ENCODE results near the gene MAPRE3.

MAPRE3 gene

DNA sequence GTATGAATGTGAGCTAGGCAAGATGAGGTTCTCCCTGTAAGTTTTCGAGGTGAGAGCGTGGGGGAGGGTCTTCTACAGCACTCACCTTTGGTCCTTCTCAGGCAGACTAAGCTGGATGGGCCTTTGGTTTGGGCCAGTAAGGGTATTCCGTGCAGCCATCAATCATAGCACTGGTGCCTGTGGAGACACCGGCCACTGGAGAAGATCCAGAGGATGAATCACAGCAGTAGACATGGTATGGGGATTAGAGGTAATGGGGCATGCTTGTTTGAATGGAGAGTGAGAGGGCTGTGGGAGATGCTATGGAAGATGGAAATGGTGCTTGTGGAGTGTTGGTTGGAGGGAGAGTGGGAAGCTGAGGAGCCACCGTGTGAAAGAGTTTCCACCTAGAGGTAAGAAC lies 16.1 kb downstream of the MAPRE3 start:
- no peak for DNase-seq

DNA sequence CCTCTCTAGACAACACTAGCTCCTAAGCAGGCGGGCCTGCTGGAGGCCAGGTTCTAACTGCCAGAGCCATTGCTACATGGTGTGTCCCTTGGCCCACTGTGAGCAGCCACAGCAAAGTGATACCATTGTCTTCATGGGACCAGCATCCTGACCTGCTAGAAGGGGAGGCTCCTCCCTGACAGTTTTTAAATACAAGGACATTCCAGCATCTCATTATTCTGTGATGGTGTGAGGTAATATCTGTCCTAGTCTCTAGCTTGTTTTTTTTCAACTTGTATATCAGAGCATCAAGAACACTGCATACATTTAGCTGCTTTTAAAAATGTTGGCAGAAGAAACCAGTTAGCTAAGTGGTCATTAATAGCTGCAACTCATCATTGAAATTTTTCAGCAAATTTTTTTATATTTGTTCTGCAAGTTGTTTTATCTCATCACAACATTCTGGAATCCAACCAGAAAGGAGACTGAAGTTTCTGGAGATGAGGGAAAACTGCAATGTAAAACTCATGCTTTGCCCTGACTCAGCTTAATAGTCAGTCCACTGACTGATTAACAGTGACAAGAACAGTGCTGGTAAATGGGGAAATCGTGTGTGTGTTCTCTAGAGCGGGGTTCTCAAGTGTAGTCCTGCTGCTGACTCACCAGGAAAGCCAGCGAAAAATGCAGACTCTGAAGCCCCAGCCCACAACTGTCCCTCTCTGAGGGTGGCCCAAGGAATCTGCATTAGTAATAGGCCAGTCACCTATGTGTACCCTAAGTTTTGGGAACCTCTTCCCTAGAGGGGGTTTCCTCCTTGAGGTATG lies 17.8 kb downstream of the MAPRE3 start:
- no peak for DNase-seq

DNA sequence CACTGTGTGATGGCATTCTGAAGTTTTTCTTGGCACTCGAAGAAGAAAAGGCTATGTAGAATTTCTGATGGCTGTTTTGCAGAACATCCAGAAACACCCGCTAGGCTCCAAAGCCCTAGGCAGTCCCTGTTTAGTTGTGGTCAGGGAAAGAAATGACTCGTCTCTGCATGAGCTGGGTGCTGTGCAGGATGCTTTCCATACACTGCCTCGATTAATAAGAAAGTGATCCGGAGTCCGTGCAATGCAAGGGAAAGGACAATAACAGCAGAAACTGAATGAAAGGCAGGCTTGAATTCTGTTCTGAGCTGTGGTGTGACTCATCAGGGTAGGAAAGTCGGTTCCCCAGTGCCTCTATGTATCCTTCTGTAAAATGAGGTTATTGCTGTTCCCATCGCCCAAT lies 18.7 kb downstream of the MAPRE3 start:
- no peak for DNase-seq

DNA sequence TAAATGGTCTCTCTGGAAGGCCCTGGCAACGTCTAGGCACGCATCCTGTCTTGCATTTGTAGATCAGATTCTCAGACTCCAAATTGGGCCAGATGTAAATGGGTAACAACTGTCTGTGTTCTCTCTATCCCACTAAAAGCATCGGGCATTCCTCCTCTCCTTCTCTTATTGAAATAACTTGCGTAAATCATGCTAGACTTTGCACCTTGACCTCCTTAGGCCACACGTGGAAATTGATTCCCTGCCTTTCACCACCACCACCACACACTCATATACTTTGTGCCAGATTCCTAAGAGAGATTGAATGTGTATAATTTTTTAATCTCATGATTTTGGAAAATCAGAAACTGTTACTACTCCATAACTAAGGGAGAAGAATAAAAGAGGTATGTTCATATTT lies 21.3 kb downstream of the MAPRE3 start:
- DNase-seq = no peak

DNA sequence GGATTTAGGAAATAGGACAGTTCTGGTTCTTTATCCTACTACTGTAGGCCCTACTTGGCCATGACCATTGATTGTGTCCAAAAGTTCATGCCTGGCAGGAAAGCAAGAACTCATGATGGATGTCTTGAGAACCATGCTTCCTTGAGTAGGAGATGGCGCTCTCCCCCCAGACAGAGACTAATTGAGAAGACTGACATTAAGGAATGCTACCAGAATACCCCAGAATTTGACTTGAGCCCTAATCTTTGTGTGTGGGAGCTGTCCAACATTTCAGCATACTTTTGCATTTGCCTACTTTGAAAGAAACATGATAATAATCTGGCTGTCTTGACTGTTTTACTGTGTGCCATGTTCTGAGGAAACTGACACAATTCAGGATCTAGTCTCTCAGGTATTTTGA lies 23.3 kb downstream of the MAPRE3 start:
- no peak for DNase-seq

DNA sequence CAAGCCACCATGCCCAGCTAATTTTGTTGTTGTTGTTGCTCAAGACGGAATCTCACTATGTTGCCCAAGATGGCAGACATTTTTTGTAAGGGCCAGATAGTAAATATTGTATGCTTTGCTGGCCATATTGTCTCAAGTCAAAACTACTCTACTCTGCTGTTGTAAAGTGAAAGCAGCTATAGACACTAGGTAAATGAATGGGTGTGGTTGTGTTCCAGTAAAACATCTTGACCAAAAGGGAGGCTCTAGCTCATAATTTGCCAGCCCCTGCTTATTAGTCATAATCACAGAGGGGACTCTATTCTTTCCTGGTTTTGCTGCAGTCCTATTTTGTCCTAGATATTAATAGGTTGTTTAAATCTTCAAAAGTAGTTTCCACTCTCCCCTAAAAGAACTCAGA lies 24.5 kb downstream of the MAPRE3 start:
- DNase-seq = no peak

DNA sequence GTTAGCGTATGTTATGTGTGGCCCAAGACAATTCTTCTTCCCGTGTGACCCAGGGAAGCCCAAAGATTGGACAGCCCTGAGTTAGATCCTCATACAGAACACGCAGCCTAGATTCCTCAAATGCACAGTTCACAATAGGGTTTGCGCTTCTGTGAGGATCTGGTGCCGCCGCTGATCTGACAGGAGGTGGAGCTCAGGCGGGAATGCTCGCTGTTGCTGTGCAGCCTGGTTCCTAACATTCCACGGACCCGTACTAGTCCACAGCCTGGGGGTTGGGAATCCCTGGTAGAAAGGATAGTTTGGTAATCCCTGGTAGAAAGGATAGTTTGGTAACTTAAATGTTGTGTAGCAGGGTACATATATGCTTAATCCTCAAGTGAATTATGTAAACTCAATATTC lies 27.0 kb downstream of the MAPRE3 start:
- no peak for DNase-seq

DNA sequence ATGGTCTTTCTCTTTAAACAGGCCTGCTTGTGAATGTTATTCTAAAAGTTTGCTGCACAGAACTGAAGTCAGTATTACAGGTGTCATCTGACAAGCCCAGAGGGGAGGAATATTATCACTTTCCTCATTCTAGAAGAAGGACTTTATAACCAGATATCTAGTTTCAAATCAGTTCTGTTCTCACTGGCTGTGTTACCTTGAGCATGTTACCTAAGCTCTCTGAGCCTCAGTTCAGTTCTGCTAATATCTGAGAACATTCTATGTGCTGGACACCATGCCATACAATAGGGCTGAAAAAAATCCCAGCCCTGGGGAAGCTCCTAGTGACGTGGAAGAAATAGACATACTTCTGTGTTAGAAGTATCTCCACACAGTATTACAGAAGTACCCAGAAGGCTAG lies 27.9 kb downstream of the MAPRE3 start:
- no peak for DNase-seq

DNA sequence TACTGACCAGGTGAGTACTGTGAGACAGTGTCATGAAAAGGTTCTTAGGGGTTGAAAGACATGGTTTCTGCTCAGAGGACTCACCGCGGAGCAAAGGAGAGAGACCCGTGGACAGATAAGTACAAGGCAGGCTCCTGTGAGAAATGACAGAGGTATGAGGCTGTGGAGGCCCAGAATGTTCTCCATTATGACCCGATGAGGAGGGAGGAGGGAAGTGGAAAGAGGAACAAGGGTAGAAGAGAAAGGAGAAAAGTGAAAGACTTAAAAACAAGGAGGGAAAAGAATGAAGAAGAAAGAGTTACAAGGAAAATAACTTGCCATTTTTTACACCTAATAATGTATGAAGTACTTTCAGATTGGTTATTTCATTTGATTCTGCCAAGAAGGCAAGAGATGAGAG lies 29.8 kb downstream of the MAPRE3 start:
- DNase-seq = no peak

DNA sequence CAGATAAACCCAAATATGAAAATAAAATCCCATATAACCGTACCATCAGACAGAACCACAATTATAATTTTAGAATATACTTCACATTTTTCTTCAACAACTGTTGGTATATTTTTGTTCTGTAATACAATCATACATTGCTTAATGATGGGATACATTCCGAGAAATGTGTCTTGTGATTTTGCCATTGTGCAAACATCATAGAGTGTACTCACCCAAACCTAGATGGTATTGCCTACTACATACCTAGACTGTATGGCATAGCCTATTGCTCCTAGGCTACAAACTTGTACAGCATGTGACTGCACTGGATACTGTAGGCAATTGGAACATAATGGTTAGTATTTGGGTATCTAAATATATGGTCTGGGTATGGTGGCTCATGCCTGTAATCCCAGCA lies 30.6 kb downstream of the MAPRE3 start:
- DNase-seq = no peak

DNA sequence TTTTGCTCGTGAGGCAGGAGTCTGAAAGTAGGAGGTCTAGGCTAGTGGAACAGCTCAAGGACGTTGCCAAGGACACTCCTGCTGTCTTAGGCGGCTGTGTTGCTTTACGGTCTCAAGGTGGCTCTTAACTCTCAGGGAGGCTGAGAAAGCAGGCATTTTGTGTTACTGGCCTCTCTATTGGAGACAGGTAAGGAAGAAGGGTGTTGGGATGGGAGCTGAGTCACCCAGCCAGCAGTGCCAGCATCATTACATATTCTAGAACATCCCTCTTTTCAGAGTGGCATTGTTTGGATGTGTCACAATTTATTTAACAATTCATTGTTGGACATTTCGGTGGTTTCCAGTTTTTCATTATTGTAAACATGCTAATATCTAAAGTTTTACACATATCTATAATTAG lies 31.5 kb downstream of the MAPRE3 start:
- DNase-seq = no peak

DNA sequence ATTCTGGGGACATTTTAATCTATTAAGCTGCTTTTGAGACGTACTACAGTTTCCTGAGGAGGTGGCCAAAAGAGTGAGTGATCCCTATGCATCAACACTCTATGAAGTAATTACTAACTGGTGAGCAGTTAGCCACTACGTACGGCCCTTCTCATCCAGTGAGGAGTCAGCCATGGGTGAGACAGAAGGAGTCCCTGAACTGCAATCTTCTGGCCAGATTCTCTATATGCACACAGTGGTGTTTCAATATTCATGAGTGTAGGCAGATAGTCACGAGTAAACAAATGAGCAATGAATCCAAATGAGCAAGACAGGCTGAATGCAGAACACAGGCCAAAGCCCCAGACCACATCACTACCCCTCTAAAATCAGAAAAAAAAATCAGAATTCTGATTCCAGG lies 32.6 kb downstream of the MAPRE3 start:
- no peak for DNase-seq

DNA sequence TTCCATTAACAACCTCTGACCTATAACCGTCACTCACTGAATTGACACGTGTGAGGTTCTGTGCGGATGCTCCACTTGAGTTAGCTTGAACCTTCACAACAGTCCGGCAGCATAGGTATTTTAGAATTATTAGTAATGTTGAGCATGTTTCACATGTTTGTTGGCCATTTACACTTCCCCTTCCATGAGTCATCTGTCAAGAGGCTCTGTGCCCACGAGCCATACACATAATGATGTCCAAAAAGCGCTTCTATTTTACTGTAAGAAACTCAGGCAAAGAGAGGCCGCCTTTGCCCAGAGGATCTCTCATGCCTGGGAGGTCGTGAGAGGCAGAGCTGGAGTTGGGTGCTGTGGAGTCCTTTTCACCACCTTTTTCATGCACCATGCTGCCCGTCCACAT lies 33.4 kb downstream of the MAPRE3 start:
- DNase-seq = no peak

DNA sequence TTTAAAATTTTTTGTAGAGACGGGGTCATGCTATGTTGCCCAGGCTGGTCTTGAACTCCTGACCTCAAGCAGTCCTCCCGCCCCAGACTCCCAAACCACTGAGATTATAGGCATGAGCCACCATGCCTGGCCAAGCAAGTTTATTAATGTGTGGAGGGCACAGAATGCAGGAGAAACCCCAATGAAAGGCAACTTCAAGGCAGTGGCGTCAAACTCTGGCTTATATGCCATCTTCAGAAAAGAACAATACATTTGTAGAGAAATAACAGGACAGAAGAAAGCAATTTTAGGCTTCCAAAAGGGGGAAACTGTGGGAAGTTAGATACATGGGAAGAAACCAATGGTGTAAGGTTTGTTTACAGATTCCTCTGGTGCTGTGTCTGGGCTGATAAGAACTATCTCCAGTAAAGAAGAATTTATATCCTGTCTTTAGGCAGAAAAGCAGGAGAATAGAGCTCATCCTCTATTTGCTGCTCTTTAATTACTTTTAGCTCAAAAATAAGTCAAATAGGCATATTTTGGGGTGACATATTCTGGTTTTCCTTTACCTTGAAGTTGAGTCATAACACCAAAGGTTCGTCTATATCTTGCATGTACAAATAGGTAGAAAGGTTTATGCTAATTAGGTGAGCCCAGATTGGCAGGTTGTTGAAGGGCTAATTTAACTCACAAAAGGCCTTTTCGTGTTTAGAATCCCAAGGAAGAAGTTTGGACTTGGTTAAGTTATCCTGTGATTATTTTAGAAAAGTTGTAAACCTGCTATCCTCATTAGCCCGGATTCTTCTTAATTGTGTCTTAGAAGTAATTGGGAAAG lies 36.4 kb downstream of the MAPRE3 start:
- no peak for DNase-seq

DNA sequence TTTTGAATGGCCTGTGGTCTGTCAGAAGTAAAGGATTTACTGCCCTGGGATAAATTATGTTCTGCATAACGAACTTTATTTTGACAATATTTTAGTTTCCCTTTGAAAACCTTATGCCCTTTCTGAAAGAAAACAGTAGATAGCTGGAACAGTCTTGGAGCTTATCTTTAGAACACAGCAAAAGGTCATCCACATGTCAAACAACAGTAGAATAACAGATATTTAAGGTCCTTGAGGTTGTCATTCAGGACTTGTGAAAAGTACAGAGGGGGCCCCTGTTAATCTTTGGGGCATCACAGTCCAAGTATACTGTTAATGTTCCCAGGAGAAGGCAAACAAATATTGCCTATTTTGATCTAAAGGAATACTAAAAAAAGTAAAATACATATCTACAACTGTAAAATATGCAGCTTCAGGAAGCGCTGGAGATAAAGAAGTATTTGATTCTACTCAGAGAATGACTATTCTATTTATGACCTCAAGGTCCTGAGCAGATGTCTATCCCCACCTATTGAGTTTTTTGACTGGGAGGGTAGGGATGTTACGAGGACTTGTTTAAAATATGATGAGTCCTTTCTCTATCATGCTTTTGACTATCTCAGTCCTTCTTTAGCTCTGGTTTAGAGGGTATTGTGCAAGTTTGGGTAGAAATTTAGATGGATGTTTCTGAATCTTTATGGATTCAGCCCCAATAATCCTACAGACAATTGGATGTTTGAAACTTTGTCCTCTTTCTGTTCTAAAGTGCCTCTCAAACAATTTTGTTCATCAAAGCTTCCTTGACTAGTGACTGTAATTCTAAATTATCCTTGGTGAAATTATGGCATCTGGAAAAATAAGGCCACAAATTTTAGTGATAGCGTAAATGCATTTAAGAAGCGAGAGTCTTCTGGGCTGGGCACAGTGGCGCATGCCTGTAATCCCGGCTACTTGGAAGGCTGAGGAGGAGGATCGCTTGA lies 37.3 kb downstream of the MAPRE3 start:
- no peak for DNase-seq

DNA sequence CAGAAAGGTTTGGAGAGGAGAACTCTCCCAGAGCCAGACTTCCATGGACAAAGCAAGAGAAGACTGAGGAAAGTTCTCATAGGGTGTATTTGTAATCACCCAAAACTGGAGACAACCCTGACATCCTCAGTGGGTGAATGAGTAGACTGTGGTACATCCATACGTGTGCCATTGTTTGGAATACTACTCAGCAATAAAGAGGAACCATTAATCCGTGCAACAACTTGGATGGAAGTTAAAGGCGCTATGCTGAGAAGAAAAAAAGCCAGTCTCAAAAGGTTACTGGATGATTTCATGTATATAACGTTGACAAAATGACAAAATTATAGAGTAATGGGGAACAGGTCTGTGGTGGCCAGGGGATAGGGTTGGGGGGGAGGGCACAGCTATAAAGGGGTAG lies 38.2 kb downstream of the MAPRE3 start:
- no peak for DNase-seq

DNA sequence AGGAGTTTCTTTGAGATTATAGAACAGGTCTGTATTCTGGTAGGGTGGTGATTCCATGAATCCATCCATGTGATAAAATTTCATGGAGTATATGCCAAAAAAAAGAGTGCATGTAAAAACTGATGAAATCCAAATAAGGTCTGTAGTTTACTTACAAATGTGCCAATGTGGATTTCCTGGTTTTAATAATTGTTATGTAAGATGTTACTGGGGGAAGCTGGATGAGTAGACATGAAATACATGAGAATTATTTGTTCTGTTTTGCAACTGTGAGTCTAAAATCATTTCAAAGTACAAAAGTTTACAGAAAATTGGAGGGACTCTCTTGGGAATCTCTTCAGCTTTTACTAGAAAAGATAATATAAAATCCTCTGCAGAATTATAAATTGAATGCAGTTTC lies 38.6 kb downstream of the MAPRE3 start:
- DNase-seq = no peak

DNA sequence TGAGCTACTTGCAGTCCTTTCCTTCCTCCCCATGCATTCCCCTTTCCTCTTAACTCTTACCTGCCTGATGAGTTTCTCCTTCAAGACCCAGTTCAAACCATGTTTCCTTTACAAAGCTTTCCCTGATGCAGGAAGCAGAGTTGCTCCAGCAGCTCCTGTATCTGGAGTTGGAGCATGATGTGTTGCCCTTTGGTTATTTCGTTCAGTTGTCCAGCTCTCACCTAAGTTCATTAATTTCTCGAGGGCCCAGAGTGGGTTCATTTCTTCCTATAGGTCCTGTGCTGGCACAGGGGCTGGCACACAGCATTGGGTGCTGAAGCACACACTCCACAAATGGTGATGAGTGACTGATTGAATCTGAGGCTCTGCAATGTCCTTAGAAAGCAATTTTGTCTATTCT lies 39.3 kb downstream of the MAPRE3 start:
- no peak for DNase-seq

DNA sequence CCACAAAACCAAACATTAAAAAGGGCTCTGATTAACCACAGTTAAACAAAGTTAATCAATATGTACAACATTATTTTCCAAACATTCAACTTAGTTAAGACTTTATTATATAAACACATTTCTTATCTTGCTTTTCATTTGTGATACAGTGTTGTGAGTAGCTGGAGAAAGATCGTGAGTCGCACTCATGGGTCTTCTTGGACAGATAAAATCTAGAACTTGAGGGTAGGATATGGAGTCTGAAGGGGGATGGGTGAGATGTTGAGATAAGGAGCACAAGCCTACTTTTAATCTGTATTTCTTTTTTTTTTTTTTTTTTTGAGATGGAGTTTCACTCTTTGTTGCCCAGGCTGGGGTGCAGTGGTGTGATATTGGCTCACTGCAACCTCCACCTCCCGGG lies 39.7 kb downstream of the MAPRE3 start:
- no peak for DNase-seq

DNA sequence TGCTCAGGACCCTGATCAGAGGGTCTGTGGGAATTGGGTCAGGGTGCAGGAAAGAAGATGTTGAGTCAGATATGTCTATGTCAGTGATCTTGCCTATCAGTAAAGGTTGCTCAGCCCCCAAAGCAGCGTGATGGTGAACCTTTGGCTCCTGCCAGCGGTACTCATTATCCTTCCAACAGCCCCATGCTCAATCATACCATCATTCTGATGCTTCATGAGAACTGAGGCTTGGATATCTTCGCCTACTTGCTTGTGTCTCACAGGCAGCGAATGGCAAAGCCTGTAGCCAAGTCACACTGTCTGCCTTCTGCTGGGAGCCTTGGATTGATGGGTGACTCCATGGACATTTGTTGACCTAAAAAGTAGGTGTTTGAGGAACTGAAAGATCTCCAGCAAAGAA lies 43.3 kb downstream of the MAPRE3 start:
- no peak for DNase-seq

DNA sequence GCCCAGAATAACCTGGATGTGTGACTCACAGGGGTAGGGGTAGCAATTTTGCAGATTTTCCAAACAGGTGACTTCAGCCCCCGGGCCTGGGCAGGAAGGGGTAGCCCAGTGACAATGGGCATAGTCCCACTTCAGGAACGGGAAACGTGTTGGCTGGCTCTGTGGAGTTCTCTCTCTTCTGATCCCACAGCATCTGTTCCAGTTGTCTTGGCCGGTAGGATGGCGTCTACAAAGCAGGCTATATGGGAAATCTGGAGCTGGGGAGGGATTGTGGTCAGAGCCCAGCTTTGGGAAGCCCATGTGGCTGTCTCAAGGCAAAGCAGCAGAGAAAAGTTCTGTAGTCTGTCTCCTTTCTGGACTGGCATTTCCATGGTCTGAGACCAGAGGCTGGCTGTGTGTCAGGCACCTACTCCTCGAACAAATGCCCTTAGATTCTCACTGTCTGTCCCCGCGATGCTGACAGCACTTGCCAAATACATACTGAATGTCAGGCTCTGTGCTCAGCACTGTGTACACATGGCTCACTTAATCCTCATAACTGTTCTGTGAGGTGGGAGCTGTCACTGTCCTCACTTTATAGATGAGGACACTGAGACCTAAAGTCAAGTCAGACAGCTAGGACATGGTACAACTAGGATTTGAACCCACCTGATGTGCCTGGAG lies 44.5 kb downstream of the MAPRE3 start:
- no peak for DNase-seq

DNA sequence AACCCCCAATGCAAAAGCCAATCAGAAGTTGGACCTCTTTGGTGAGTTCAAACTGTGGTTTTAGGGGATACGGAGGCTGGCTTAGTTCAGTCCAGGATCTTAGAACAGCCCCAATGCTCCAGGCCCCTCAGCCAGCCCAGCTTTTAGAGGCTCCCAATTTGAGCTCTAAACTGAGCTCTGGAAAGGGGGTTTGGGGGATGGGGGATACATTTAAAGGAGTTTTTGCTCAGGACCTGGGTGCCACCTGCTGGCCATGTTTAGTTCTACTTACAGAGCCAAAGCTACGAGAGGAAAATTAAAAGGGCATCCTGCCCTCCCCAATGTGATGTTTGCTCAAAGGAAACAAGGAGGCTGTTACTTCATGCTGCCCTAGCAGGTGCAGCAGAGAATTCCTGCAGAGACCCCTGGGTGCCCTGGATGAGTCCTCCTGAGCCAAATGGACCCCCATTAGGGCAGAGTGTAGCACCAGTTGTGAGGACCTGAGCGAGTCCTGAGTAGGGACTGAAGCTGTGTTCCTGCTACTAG lies 46.4 kb downstream of the MAPRE3 start:
- DNase-seq = peak; percentile 42

DNA sequence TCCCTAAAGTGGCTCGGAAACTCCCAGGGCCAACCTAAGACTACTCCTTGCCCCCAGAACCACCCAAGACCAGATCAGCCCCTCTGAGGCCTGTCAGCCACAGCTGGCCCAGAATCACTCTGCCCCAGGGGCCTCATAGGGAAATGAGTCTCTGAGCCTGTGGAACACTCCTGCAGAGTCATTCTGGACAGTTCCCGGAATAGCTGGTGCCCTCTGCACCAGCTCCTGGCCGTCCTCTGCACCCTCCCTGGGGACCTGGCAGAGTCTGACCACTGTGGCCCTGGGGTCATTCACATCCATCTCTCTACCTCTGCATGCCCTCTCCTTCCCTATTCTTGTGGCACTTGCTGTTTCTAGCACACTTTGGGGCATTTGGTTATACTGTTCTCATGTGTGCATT lies 47.7 kb downstream of the MAPRE3 start:
- no peak for DNase-seq
